GM12873 (cell line): ENCODE results near the gene KAT6B.

Experiments
- TF ChIP-seq, protein P1 (sequence below): IDR thresholded peaks from 2 replicates; pipeline ENCODE4 v1.5.1; 2012; ENCODE audit warnings: low read depth, mild to moderate bottlenecking, moderate library complexity, low read length, control low read depth; ENCODE audit not compliant: insufficient read depth; ENCODE audit errors: missing control alignments

KAT6B gene

DNA sequence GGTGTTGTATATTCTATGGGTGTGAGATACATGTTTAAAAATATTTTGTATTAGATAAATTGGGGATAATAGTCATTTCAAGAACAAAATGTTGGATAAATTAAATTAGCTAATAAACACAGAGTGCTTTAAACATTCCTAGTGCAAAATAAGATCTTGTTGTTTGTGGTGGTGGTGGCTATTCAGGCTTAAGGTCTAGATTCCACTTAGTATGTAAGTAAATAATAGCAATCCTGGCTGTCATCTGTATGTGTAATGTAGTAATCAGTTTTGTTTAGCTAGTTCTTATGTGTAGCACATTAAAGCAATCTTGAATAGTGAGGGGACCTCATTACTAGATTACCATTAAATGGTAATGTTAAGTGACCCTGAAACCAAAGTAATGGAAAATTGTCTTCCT lies 48.7 kb downstream of the KAT6B start:
- TF ChIP-seq, protein P1, sequence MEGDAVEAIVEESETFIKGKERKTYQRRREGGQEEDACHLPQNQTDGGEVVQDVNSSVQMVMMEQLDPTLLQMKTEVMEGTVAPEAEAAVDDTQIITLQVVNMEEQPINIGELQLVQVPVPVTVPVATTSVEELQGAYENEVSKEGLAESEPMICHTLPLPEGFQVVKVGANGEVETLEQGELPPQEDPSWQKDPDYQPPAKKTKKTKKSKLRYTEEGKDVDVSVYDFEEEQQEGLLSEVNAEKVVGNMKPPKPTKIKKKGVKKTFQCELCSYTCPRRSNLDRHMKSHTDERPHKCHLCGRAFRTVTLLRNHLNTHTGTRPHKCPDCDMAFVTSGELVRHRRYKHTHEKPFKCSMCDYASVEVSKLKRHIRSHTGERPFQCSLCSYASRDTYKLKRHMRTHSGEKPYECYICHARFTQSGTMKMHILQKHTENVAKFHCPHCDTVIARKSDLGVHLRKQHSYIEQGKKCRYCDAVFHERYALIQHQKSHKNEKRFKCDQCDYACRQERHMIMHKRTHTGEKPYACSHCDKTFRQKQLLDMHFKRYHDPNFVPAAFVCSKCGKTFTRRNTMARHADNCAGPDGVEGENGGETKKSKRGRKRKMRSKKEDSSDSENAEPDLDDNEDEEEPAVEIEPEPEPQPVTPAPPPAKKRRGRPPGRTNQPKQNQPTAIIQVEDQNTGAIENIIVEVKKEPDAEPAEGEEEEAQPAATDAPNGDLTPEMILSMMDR, result no peak

DNA sequence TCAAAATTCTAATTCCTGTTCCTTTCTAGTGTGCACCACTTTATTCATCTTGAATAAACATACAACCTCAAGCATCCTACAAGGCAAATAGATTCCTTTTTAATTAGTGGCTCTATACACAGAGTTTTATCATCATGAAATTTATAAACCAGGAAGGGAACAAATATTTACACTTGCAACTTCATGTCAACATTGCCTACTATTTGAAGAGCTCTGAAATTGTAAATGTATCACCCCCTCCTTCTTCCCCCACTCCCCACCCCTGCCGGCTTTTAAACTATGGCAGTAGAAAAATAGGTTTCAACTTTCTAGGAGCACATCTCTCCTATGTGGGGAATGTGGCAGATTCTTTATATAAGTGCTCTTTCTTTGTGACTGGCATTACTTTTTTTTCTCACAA lies 49.6 kb downstream of the KAT6B start:
- TF ChIP-seq, protein P1, result no peak

DNA sequence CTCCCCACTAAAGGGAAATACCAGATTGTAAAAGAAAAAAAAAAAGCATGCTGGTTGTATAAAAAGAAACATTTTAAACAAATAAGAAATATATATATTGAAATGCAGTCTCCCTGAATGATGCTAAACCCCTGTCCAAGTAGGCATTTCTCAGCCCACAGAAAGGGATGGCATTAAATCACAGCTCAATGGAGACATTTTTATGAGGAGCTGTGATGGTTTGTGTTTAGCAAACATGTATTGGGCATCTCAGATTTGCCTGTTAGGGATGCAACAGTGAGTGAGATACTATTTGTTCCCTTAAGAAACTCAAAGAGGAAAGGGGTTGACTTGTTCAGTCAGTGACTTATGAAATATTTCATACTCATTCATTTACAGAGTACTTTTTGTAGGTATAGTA lies 51.5 kb downstream of the KAT6B start:
- TF ChIP-seq, protein P1, result no peak

DNA sequence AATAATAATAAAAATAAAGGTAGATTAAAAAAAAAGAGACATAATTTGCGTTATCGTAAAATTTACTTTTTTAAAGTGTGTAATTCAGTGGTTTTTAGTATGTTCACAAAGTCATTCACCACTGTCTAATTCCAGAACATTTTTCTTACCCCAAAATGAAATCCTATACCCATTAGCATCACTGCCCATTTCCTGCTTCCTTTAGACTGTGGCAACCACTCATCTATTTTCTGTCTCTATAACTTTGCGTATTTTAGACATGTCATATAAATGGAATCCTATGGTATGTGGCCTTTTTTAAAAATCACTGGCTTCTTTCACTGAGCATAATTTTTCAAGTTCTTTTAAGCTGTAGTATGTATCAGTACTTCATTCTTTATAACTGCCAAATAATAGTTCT lies 53.6 kb downstream of the KAT6B start:
- TF ChIP-seq, protein P1, result no peak

DNA sequence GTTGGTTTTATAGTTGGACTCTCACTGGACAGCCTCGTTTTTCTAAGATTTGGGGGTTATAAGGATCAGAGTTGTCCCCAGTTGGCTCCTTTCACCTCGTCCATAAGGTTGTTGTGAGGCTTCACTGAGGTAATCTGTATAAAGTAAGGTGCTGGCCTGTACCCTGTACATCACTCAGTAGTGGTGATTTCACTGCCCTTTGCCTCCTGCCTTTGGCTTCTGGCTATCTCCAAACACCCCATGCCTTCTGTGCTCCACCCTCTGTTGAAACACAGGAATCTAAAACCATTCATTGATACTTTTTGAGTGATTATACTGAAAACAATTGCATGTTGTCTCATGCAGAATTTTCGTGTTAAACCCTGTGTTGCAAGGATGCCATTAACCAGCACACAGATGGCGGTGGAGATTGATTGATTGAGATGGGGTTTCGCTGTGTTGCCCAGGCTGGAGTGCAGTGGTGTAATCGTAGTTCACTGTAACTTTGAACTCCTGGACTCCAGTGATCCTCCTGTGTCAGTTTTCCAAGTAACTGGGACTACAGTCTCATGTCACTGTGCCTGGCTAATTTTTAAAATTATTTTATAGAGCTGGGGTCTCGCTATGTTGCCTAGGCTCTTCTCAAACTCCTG lies 55.0 kb downstream of the KAT6B start:
- TF ChIP-seq, protein P1, result no peak

- TF ChIP-seq, protein P1, result no peak
These were observed 56.0 kb downstream of the KAT6B start for GRCh38 chr10:74882427-74882826.

- TF ChIP-seq, protein P1, result no peak
These were observed 56.4 kb downstream of the KAT6B start for GRCh38 chr10:74882831-74883230.
